ENCODE data around the gene ANKRD29.

ANKRD29 gene

GRCh38 chr18:23609390-23610023 lies 53.2 kb downstream of the ANKRD29 start:
- H3K27ac ChIP-seq = peak overlapping the region; percentile 85
- no peak for TF ChIP-seq CTCF (conservative IDR thresholded peaks at IDR 0.05)

GRCh38 chr18:23608211-23608610 lies 54.5 kb downstream of the ANKRD29 start:
- no peak overlapping the region for H3K27ac ChIP-seq
- TF ChIP-seq CTCF (conservative IDR thresholded peaks at IDR 0.05) = no peak

- H3K27ac ChIP-seq = peak overlapping the region; percentile 53; the same call in 1 of the 2 replicates
- no peak for TF ChIP-seq CTCF (conservative IDR thresholded peaks at IDR 0.05)
Observed at GRCh38 chr18:23605941-23606340, 56.8 kb downstream of the ANKRD29 start.

- H3K27ac ChIP-seq = no peak overlapping the region
- TF ChIP-seq CTCF (conservative IDR thresholded peaks at IDR 0.05) = no peak
Observed at GRCh38 chr18:23599809-23600208, 62.9 kb downstream of the ANKRD29 start.

- no peak overlapping the region for H3K27ac ChIP-seq
Observed at GRCh38 chr18:23596183-23596582, 66.5 kb downstream of the ANKRD29 start.

GRCh38 chr18:23595591-23595990 lies 67.1 kb downstream of the ANKRD29 start:
- TF ChIP-seq CTCF (conservative IDR thresholded peaks at IDR 0.05) = no peak
- no peak overlapping the region for H3K27ac ChIP-seq

More at GRCh38 chr18:23596183-23596582, 66.5 kb downstream of the ANKRD29 start:
- TF ChIP-seq CTCF (conservative IDR thresholded peaks at IDR 0.05) = no peak

- H3K27ac ChIP-seq = no peak overlapping the region
- no peak for TF ChIP-seq CTCF (conservative IDR thresholded peaks at IDR 0.05)
Observed at GRCh38 chr18:23593720-23594119, 69.0 kb downstream of the ANKRD29 start.

Measured in VCaP (cell line).